ENCODE results near the gene GALNT18. TPM values are rescaled to one million over a fixed set of nuclear protein-coding genes. Genes with fewer than 3 reads are reported as not detected.

Gene GALNT18
- total RNA-seq, 1 experiment from 2014 or later, result 1.7 TPM

DNA sequence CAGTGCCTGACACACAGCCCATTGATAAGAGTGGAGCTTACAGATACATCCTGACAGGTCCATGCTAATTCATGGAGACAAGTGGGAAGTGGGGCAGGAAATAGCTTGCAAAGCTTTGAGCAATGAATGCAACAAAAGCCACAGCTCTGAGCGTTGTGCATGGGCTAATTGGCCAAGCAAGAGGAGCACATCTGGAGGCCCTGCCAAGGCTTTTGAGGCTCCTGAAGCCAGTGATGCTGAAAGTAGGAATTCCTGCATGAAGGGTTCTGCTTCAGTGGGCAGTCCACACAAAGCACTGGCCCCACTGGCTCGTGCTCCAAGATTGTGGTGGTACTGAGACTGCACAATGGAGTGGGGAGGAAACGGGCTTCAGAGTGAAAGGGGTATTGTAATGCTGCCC is 164.9 kb downstream of the GALNT18 start:
- Histone ChIP-seq H3K27ac (ENCODE audit: insufficient read length, low read depth, low read length) (no peak overlapping the region), H3T11ph (ENCODE audit: low read length) (no peak overlapping the region)
- H3K36me3 Mint-ChIP-seq (ENCODE audit: insufficient read depth in 1 of 3, low read depth in 3 of 3), result no peaks in the 10 kb centered on the region

More for the DNA sequence above, 164.9 kb downstream of the GALNT18 start:
- H3K4me2 ChIP-seq (ENCODE audit: insufficient read depth, insufficient read length, low read length), result no peak overlapping the region
- H3K9me3 ChIP-seq (ENCODE audit: control insufficient read depth, low read depth, low read length), result no peaks in the 10 kb centered on the region
- H3K79me2 ChIP-seq (ENCODE audit: insufficient read depth, low read length), result no peaks in the 10 kb centered on the region
- no peak overlapping the region for H2BK12ac ChIP-seq (ENCODE audit: insufficient read length, low read depth, low read length)
- no peak overlapping the region for H3K23ac ChIP-seq (ENCODE audit: insufficient read length, low read depth, low read length)
- no peak overlapping the region for H2BK15ac ChIP-seq (ENCODE audit: low read depth, low read length)
- H2BK5ac ChIP-seq (ENCODE audit: insufficient read length, low read length), result no peak overlapping the region
- H3K23me2 ChIP-seq (ENCODE audit: insufficient read length, low read depth, low read length, poor library complexity, severe bottlenecking), result no peaks in the 10 kb centered on the region
- H3K27ac Mint-ChIP-seq, result no peak overlapping the region; a peak in 1 of 7 replicates
- no peak overlapping the region for H2AFZ ChIP-seq (ENCODE audit: low read length)
- H3K9ac ChIP-seq (ENCODE audit: extremely low read depth, insufficient read length, low read length), result no peak overlapping the region
- peak overlapping the region; percentile 29 for H3K18ac ChIP-seq (ENCODE audit: insufficient read length, low read depth, low read length)
- no peak overlapping the region for H4K91ac ChIP-seq (ENCODE audit: insufficient read length, low read depth, low read length)
- no peak overlapping the region for H3K56ac ChIP-seq (ENCODE audit: insufficient read length, low read depth, low read length)
- DNase-seq, result no peak
- H3K4me3 Mint-ChIP-seq, result no peak overlapping the region
- H3K27me3 ChIP-seq (ENCODE audit: insufficient read depth, low read length), result no peaks in the 10 kb centered on the region
- no peak for TF ChIP-seq CTCF (conservative IDR thresholded peaks at IDR 0.05)
- peaks cover 16 to 27% of the 10 kb centered on the region in 2 experiments for H3K4me1 Mint-ChIP-seq
- H4K20me1 ChIP-seq (ENCODE audit: control insufficient read depth, insufficient read depth, insufficient read length), result no peaks in the 10 kb centered on the region
- H3K9me3 Mint-ChIP-seq, result peaks cover 0 to 6% of the 10 kb centered on the region in 2 experiments; a peak in 2 of 5 replicates
- no peaks in the 10 kb centered on the region for H3K4me1 ChIP-seq (ENCODE audit: insufficient read depth, low read length)
- no peak overlapping the region for H3K4ac ChIP-seq (ENCODE audit: low read depth, low read length)
- no peak overlapping the region for H2BK120ac ChIP-seq (ENCODE audit: low read depth, low read length, poor library complexity, severe bottlenecking)
- H2AK5ac ChIP-seq (ENCODE audit: insufficient read length, low read length), result no peak overlapping the region
- H4K8ac ChIP-seq (replicated peaks; ENCODE audit: insufficient read length, low read depth, low read length), result no peak overlapping the region
- peaks cover 2% of the 10 kb centered on the region; the same call in 1 of the 2 replicates for H3K27me3 Mint-ChIP-seq (ENCODE audit: low read depth)
- no peak overlapping the region for H4K5ac ChIP-seq (ENCODE audit: insufficient read length, low read depth, low read length)
- no peaks in the 10 kb centered on the region for H3K79me1 ChIP-seq (ENCODE audit: insufficient read depth, low read depth, low read length, poor library complexity, severe bottlenecking)
- no peak overlapping the region for H2BK20ac ChIP-seq (ENCODE audit: low read depth, low read length, poor library complexity, severe bottlenecking)
- no CpG with 5 or more reads among the region's 3 CpGs for WGBS (ENCODE audit: extremely low coverage, insufficient read length, low lambda C conversion rate)
- no peak overlapping the region for H3K14ac ChIP-seq (ENCODE audit: insufficient read depth, low read length)
